Activated CD4-positive, alpha-beta T cell treated with anti-CD3 and anti-CD28 coated beads, Interleukin-10, Interleukin-2, amounts not matched to agents 100 ng/mL and 50 ng/mL, durations not matched to agents 16 hours and 8 hours (primary cell): ENCODE results near the gene IL4.
"Not testable (repeated sequence)": the region's sequence is repeated elsewhere in the genome, so short reads cannot be mapped to it uniquely, and the experiment has no call there.

Experiments used
- DNase-seq: peaks from one replicate; pipeline ENCODE4 v3.0.0-alpha.2; 2020

IL4 gene

GRCh38 chr5:132673939-132674630 is at the start of gene IL4:
IL4 (plus strand) TSS chr5:132673989; CDS start chr5:132674051, 62 bp downstream.
- peak; percentile 60 for DNase-seq

GRCh38 chr5:132627470-132627869 is 46.3 kb upstream of the IL4 start:
- no peak for DNase-seq

DNA sequence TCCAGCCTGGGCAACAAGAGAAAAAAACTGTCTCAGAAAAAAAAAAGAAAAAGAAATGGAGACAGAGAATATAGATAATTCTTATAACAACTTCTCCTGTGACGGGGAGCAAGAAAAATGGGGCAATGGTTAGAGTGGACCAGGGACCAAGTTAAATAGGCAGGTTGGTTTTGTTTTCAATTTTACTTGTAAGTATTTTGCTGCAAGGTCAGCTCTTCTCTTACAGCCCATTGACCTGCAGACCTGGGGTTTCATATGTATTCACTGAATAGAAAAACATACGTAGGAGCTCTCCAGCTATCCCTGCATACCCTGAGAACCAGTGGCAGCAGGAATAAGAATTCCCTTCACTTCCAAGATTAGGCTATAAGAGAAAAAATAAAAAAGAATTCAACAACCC is 45.0 kb upstream of the IL4 start:
- DNase-seq: no peak

DNA sequence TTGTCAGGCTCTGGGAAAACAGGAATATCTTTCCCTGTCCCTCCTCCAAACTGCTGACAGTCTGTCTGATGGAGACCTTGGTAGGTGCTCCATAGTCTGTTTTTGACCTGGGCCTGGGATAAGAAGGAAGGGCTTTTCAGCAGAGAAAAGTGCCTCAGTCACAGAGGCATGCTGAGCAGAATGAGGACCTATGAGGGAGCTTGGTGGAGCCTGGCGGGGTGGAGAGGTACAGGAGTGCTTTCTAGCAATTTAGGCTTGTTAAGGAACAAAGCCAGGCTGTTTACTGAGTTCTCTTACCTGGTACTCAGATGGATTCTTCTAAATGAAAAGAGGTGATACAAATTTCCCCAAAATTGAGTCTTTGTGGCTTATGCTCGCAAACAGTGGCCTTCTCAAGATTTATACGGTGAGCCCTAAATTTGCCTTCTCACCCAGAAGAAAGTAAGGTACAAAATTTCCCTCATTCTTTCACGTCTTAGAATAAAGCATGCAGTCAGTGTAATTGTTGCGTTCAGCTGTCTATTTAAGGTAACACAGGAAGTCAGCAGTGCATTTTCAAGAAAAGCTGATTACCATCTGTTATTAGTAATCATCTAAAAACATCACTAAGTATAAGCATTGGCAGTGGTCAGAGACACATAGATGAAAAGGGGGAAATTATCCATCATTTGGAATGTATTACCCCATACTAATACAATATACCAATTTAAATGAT is 44.4 kb upstream of the IL4 start:
- DNase-seq: peak; percentile 30

GRCh38 chr5:132633587-132633986 is 40.2 kb upstream of the IL4 start:
- DNase-seq: not testable (repeated sequence)

GRCh38 chr5:132635873-132636272 is 37.9 kb upstream of the IL4 start:
- peak; percentile 89 for DNase-seq

DNA sequence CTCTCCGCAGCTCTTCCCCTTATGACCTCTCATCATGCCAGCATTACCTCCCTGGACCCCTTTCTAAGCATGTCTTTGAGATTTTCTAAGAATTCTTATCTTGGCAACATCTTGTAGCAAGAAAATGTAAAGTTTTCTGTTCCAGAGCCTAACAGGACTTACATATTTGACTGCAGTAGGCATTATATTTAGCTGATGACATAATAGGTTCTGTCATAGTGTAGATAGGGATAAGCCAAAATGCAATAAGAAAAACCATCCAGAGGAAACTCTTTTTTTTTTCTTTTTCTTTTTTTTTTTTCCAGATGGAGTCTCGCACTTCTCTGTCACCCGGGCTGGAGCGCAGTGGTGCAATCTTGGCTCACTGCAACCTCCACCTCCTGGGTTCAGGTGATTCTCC is 36.5 kb upstream of the IL4 start:
- DNase-seq: no peak

DNA sequence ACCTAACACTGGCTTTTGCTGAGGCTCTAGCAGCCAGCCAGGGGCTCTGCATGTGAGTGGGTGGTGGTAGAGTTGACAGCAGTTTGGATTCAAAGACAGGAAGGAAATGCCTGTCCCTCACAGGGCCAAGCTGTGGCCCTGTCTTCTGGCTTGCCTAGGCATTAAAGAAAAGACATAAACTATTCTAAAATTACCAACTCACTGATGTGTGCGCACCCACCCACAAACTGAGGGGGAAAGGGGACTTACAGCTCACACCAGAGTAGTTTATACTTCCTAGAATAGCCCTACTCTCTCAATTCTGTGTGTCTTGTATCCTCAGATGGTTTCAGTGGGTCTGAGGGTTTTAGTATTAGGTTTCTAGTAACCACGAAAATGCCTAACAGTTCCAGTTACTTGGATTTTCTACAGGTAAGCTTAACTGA is 34.1 kb upstream of the IL4 start:
- DNase-seq: peak; percentile 72

- peak; percentile 70 for DNase-seq
Measured at GRCh38 chr5:132640613-132641012, 33.2 kb upstream of the IL4 start.

DNA sequence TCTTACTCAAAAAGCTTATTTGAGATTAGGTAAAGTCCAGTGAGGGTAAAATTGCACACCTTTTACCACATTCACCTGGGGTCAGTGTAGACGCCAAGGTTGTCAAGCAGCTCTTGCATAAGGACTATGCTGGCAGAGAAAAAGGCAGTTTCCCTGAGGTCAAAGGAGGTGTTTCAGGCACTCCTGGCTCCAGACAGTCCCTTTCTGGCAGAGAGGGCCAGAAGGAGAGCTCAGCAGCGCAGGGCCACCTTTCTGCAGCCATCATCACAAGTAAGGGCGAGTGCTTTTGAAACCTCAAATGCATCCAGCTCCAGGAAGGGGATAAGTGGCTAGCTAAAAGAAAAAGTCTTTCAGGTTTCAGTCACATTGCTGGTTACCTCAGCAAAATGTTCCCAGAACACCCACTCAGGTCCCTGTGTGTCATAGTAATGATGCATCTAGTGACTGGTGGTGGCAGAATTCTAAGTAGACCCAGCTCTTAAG is 32.5 kb upstream of the IL4 start:
- peak; percentile 87 for DNase-seq

DNA sequence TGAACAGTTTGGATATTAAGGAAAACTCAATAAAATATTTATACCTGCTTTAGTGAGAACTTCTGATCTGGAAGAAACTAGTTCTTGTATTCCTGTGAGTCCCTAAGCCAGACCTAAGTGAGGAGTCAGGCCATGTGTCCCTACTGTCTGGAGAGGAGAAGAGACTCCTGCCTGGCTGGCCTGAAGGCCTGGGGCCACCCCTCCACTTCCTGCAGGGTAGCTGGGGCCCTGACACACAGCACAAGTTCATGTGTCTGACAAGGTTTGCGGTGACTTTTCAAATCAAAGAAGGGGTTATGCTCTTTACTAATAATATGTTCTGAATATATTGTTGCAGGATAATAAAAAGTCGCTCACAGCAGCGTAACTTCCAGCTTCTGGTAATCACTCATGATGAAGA is 31.9 kb upstream of the IL4 start:
- DNase-seq: peak; percentile 45

- DNase-seq: no peak
Measured at GRCh38 chr5:132644177-132644576, 29.6 kb upstream of the IL4 start.

DNA sequence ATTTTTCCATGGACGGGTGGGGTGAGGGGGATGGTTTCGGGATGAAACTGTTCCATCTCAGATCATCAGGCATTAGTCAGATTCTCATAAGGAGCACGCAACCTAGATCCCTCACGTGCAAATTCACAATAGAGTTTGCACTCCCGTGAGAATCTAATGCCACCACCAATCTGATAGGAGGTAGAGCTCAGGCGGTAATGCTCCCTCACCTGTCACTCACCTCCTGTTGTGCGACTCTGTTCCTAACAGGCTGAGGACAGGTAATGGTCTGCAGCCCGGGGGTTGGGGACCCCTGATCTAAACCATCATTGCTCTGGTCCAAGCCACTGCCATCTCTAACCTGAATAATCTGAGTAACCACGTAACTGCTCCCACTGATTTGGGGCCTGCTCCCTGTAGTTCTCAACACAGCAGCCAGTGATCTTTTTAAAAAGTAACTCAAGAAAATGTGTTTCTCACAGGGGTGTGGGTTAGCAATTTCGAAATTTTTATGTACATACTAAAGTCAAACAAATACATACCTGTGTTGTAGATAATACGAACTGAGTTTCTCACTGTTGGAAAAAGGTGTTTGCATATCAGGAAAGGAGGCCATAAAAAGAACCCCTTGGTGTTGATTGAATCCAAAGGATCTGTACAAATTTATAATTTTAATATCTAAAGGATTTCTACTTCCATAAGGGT is 27.1 kb upstream of the IL4 start:
- DNase-seq: no peak

- no peak for DNase-seq
Measured at GRCh38 chr5:132647473-132647872, 26.3 kb upstream of the IL4 start.

DNA sequence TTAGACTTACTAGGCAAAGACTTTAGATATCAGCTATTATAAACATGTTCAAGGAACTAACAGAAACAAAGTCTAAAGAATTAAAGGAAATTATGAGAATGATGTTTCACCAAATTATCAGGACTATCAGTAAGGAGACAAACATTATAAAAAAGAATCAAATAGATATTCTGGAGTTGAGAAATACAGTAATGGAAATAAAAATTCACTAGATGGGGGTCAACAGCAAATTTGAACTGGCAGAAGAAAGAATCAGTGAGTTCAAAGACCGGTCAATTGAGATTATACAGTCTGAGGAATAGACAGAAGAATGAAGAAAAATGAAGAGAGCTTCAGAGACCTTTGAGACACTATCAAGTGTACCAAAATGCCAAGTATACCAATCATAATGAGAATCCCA is 25.4 kb upstream of the IL4 start:
- DNase-seq: no peak

DNA sequence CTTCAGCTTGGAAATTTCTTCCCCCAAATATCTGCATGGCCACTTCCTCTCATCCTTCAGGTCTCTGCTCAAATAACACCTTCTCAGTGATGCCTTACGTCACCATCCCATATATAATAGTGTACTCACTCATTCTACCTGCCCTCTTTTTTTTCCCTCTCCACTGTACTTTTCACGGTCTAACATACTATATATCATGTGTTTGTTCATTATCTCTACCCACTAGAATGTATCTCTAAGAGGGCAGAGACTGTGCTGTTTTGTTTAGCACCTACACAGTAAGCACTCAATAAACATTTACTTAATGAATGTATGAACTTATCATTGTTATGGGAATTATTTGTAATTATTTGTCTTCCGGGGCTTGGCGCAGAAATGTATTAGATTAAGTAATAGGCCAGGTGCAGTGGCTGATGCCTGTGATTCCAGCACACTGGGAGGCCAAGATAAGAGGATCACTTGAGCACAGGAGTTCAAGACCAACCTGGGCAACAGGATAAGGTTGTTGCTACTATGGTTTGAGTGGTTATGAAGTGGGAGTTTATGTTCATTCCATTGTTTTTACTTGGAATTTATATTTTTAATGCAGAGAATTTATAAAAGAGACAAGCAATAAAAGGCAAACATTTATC is 21.8 kb upstream of the IL4 start:
- no peak for DNase-seq

DNA sequence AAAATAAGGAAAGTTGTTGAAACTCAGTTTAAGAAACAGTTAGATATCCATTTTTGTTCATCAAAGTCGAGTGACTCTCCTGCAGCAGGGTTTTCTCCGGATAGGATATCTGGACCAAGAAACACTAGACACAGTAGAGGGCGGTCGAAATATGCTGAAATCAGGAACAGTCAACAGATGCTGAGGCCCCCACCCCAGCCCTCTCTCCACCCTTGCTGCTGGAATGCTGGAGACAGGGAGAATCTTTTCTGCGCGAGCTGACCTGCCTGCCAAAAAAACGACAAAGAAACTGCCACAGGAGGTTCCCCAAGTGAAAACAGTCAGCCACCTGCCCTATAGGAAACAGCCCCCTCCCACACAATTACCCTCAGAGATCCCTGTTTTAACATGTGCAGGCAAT is 20.1 kb upstream of the IL4 start:
- DNase-seq: no peak

GRCh38 chr5:132655821-132656773 is 17.7 kb upstream of the IL4 start:
- DNase-seq: peak; percentile 49

DNA sequence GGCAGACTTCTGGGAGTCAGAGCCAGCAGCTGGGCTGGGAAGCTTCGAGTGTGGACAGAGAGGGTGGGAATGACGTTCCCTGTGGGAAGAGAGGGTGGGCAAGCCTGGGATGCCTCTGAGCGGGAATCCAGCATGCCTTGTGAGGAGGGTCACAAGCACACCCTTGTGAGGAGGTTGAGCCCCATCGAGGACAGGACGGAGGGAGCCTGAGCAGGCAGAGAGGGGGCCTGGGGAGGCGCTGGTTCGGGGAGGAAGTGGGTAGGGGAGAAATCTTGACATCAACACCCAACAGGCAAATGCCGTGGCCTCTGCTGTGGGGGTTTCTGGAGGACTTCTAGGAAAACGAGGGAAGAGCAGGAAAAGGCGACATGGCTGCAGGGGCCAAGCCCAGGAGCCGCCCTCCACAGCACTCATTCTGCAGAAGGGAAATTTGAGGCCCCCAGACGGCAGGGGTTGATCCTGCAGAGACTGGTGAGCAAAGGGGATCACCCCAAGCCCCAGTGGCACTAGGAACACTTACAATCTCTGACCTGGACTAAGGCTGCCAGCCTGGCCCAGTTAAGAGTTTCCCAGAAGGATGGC is 16.9 kb upstream of the IL4 start:
- DNase-seq: no peak

- DNase-seq: peak; percentile 67
Measured at GRCh38 chr5:132657676-132658380, 16.0 kb upstream of the IL4 start, which contains the start of gene IL13. IL13 (plus strand) TSS chr5:132658173; CDS start chr5:132658187, 14 bp downstream.
